ENCODE measurements around the gene FER.

Gene FER

GRCh38 chr5:109080896-109081295 lies 333.2 kb downstream of the FER start:
- Histone ChIP-seq H3K9me2 (replicated peaks; ENCODE audit: control insufficient read depth, low read length) (no peaks in the 10 kb centered on the region), H3K4me2 (ENCODE audit: low read length) (no peak overlapping the region), H3K4me3 (ENCODE audit: low read length) (no peak overlapping the region), H3K27ac (ENCODE audit: low read depth, low read length) (no peak overlapping the region), H3K27me3 (ENCODE audit: control insufficient read depth, low read length) (no peaks in the 10 kb centered on the region), H3K36me3 (ENCODE audit: control insufficient read depth, low read length) (no peaks in the 10 kb centered on the region), H3F3A (ENCODE audit: control insufficient read depth, insufficient read depth) (no peaks in the 10 kb centered on the region), H4K20me1 (ENCODE audit: control insufficient read depth, insufficient read depth, low read depth, low read length) (no peaks in the 10 kb centered on the region), H3K9me3 (ENCODE audit: control insufficient read depth, insufficient read depth, low read length) (no peaks in the 10 kb centered on the region), H3K79me2 (ENCODE audit: control insufficient read depth, low read length) (no peaks in the 10 kb centered on the region), H3K4me1 (ENCODE audit: control insufficient read depth, low read length) (no peaks in the 10 kb centered on the region)
- TF ChIP-seq CTCF (IDR thresholded peaks at IDR 0.05; ENCODE audit: low read depth, low read length, poor library complexity, severe bottlenecking) (no peak), EZH2phosphoT487 (IDR thresholded peaks at IDR 0.05; ENCODE audit: borderline replicate concordance, low read length) (no peak)

- TF ChIP-seq EZH2phosphoT487 (IDR thresholded peaks at IDR 0.05; ENCODE audit: borderline replicate concordance, low read length) = no peak
- H3K27me3 ChIP-seq (ENCODE audit: control insufficient read depth, low read length) = no peaks in the 10 kb centered on the region
- no peaks in the 10 kb centered on the region for H3K36me3 ChIP-seq (ENCODE audit: control insufficient read depth, low read length)
- H3K9me2 ChIP-seq (replicated peaks; ENCODE audit: control insufficient read depth, low read length) = no peaks in the 10 kb centered on the region
- H4K20me1 ChIP-seq (ENCODE audit: control insufficient read depth, insufficient read depth, low read depth, low read length) = no peaks in the 10 kb centered on the region
- H3K4me3 ChIP-seq (ENCODE audit: low read length) = no peak overlapping the region
- no peak overlapping the region for H3K27ac ChIP-seq (ENCODE audit: low read depth, low read length)
- H3K4me1 ChIP-seq (ENCODE audit: control insufficient read depth, low read length) = no peaks in the 10 kb centered on the region
- no peak overlapping the region for H3K4me2 ChIP-seq (ENCODE audit: low read length)
- H3K9me3 ChIP-seq (ENCODE audit: control insufficient read depth, insufficient read depth, low read length) = no peaks in the 10 kb centered on the region
- H3K79me2 ChIP-seq (ENCODE audit: control insufficient read depth, low read length) = no peaks in the 10 kb centered on the region
- no peaks in the 10 kb centered on the region for H3F3A ChIP-seq (ENCODE audit: control insufficient read depth, insufficient read depth)
Measured at GRCh38 chr5:109083937-109084336, 336.2 kb downstream of the FER start.

GRCh38 chr5:109089191-109089590 lies 341.5 kb downstream of the FER start:
- H3K9me2 ChIP-seq (replicated peaks; ENCODE audit: control insufficient read depth, low read length) = no peaks in the 10 kb centered on the region
- no peaks in the 10 kb centered on the region for H3F3A ChIP-seq (ENCODE audit: control insufficient read depth, insufficient read depth)
- no peaks in the 10 kb centered on the region for H3K9me3 ChIP-seq (ENCODE audit: control insufficient read depth, insufficient read depth, low read length)
- H3K4me2 ChIP-seq (ENCODE audit: low read length) = no peak overlapping the region
- H3K27ac ChIP-seq (ENCODE audit: low read depth, low read length) = no peak overlapping the region
- TF ChIP-seq CTCF (IDR thresholded peaks at IDR 0.05; ENCODE audit: low read depth, low read length, poor library complexity, severe bottlenecking) (no peak), EZH2phosphoT487 (IDR thresholded peaks at IDR 0.05; ENCODE audit: borderline replicate concordance, low read length) (no peak)
- no peaks in the 10 kb centered on the region for H3K36me3 ChIP-seq (ENCODE audit: control insufficient read depth, low read length)
- no peaks in the 10 kb centered on the region for H3K4me1 ChIP-seq (ENCODE audit: control insufficient read depth, low read length)
- no peaks in the 10 kb centered on the region for H3K79me2 ChIP-seq (ENCODE audit: control insufficient read depth, low read length)
- no peaks in the 10 kb centered on the region for H3K27me3 ChIP-seq (ENCODE audit: control insufficient read depth, low read length)
- H4K20me1 ChIP-seq (ENCODE audit: control insufficient read depth, insufficient read depth, low read depth, low read length) = no peaks in the 10 kb centered on the region
- H3K4me3 ChIP-seq (ENCODE audit: low read length) = no peak overlapping the region

DNA sequence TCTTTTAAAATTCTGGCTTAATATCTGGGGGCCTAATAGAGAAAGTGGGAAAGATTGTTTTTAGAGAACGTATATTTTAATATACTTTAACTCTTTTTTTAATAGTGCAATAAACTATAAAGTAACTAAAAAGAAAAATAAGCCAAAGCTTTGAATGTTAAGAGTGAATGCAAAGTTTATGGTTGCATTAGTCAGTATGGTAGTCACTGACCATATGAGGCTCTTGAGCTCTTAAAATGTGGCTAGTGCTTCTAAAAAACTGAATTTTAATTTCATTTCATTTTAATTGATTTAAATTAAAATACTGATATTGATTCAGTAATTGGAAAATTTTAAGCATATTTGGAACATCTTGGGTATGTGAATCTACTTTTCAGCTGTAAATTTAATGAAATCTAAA lies 351.4 kb downstream of the FER start:
- Histone ChIP-seq H3K27me3 (ENCODE audit: control insufficient read depth, low read length) (no peaks in the 10 kb centered on the region), H3K9me2 (replicated peaks; ENCODE audit: control insufficient read depth, low read length) (no peaks in the 10 kb centered on the region), H3K79me2 (ENCODE audit: control insufficient read depth, low read length) (no peaks in the 10 kb centered on the region), H3K36me3 (ENCODE audit: control insufficient read depth, low read length) (no peaks in the 10 kb centered on the region), H3K4me2 (ENCODE audit: low read length) (no peak overlapping the region), H3K9me3 (ENCODE audit: control insufficient read depth, insufficient read depth, low read length) (no peaks in the 10 kb centered on the region), H3K4me3 (ENCODE audit: low read length) (no peak overlapping the region), H3F3A (ENCODE audit: control insufficient read depth, insufficient read depth) (no peaks in the 10 kb centered on the region), H3K4me1 (ENCODE audit: control insufficient read depth, low read length) (no peaks in the 10 kb centered on the region), H3K27ac (ENCODE audit: low read depth, low read length) (no peak overlapping the region), H4K20me1 (ENCODE audit: control insufficient read depth, insufficient read depth, low read depth, low read length) (no peaks in the 10 kb centered on the region)
- TF ChIP-seq EZH2phosphoT487 (IDR thresholded peaks at IDR 0.05; ENCODE audit: borderline replicate concordance, low read length) = no peak
